ENCODE data around the gene FERMT2. TPM values are rescaled to one million over a fixed set of nuclear protein-coding genes. Genes with fewer than 3 reads are reported as not detected.

Gene FERMT2
- total RNA-seq, 1 donor from 2014 or later: 166 TPM

DNA sequence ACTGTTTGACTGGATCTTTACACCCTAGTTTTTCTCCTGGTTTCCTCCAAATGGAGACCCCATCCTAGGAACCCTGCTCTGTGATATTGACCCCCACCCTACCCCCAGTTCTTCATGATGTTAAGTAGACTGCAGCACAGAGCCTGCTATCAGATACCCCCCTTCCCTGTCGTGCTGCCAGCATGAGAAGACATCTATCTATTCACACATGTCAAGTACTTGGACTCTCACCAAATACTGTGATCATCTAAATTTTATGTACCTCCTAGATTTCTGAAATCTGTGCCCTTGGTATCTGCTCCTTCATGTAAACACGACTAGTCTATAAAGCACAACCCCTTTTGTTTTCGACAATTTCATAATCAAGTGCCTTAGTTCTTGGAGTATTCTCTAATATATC is 38.9 kb downstream of the FERMT2 start:
- H3K4me3 Mint-ChIP-seq: no peak overlapping the region
- H3K36me3 Mint-ChIP-seq: peaks cover 40% of the 10 kb centered on the region
- Histone ChIP-seq H3K4me3 (no peak overlapping the region), H3K4me2 (no peak overlapping the region), H3K27me3 (no peaks in the 10 kb centered on the region), H4K20me1 (ENCODE audit: low read depth) (no peaks in the 10 kb centered on the region), H3K9me3 (ENCODE audit: low read depth) (no peaks in the 10 kb centered on the region), H3F3A (ENCODE audit: low read depth) (no peaks in the 10 kb centered on the region), H3K79me2 (ENCODE audit: low read depth) (peaks cover 98% of the 10 kb centered on the region), H3K36me3 (no peaks in the 10 kb centered on the region), H3K4me1 (no peaks in the 10 kb centered on the region), H2AFZ (replicated peaks) (no peak overlapping the region), H3K9ac (no peak overlapping the region), H3K27ac (no peak overlapping the region)
- no peaks in the 10 kb centered on the region for H3K9me3 Mint-ChIP-seq
- H3K4me1 Mint-ChIP-seq: no peaks in the 10 kb centered on the region
- H3K27ac Mint-ChIP-seq: peak overlapping the region; percentile 51
- no peaks in the 10 kb centered on the region for H3K27me3 Mint-ChIP-seq (ENCODE audit: insufficient read depth, low read depth)
- DNase-seq (ENCODE audit: low spot score): no peak
- TF ChIP-seq EZH2phosphoT487 (IDR thresholded peaks at IDR 0.05): no peak
- TF ChIP-seq, protein P1, sequence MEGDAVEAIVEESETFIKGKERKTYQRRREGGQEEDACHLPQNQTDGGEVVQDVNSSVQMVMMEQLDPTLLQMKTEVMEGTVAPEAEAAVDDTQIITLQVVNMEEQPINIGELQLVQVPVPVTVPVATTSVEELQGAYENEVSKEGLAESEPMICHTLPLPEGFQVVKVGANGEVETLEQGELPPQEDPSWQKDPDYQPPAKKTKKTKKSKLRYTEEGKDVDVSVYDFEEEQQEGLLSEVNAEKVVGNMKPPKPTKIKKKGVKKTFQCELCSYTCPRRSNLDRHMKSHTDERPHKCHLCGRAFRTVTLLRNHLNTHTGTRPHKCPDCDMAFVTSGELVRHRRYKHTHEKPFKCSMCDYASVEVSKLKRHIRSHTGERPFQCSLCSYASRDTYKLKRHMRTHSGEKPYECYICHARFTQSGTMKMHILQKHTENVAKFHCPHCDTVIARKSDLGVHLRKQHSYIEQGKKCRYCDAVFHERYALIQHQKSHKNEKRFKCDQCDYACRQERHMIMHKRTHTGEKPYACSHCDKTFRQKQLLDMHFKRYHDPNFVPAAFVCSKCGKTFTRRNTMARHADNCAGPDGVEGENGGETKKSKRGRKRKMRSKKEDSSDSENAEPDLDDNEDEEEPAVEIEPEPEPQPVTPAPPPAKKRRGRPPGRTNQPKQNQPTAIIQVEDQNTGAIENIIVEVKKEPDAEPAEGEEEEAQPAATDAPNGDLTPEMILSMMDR (IDR thresholded peaks at IDR 0.05): no peak
- no peak for TF ChIP-seq EZH2 (IDR thresholded peaks at IDR 0.05)

DNA sequence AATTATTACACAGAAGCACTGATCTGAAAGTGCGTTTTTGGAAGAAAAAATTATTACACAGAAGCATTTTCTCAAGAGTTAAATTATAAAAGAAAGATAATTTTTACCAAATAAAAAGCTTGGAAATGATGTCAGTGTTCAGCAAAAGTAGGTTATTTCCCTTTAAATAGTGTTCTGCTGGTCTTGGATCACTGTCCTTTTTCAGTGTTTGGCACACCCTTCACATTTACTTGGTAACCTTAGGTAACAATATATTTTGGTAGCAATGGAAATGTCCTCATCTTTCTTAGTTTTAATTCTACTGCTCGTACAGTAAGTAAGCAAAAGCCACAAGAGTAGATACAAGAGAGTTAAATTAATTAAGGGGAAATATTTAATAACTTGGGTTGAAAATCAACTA is 40.3 kb downstream of the FERMT2 start:
- Mint-ChIP-seq H3K36me3 (peaks cover 38% of the 10 kb centered on the region), H3K27me3 (ENCODE audit: insufficient read depth, low read depth) (no peaks in the 10 kb centered on the region), H3K27ac (no peak overlapping the region), H3K4me1 (no peaks in the 10 kb centered on the region), H3K4me3 (no peak overlapping the region), H3K9me3 (no peaks in the 10 kb centered on the region)
- Histone ChIP-seq H3K9me3 (ENCODE audit: low read depth) (no peaks in the 10 kb centered on the region), H3F3A (ENCODE audit: low read depth) (no peaks in the 10 kb centered on the region), H3K27ac (no peak overlapping the region), H3K4me2 (no peak overlapping the region), H3K4me1 (no peaks in the 10 kb centered on the region), H3K36me3 (no peaks in the 10 kb centered on the region), H2AFZ (replicated peaks) (no peak overlapping the region), H3K79me2 (ENCODE audit: low read depth) (peaks cover 98% of the 10 kb centered on the region), H4K20me1 (ENCODE audit: low read depth) (no peaks in the 10 kb centered on the region), H3K27me3 (no peaks in the 10 kb centered on the region), H3K4me3 (no peak overlapping the region), H3K9ac (no peak overlapping the region)
- DNase-seq (ENCODE audit: low spot score): no peak
- TF ChIP-seq EZH2phosphoT487 (IDR thresholded peaks at IDR 0.05) (no peak), EZH2 (IDR thresholded peaks at IDR 0.05) (no peak)
- TF ChIP-seq, protein P1 (IDR thresholded peaks at IDR 0.05): no peak

DNA sequence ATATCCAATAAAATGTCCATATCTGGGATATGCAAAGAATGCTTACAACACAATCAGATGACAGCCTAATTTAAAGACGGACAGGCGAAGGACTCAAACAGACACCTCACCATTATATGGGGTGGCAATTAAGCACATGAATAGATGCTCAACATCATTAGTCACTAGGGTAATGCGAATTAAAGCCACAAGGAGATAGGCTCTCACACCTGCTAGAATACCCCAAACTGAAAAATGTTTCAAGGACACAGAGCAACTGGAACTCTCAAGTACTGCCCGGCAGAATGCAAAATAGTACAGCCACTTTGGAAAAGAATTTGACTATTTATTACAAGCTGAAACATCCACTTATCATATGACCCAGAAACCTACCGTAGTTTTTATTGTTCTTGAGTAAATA is 42.9 kb downstream of the FERMT2 start:
- no peaks in the 10 kb centered on the region for H3F3A ChIP-seq (ENCODE audit: low read depth)
- peak overlapping the region; percentile 30 for H3K27ac ChIP-seq
- Mint-ChIP-seq H3K4me1 (no peaks in the 10 kb centered on the region), H3K27me3 (ENCODE audit: insufficient read depth, low read depth) (no peaks in the 10 kb centered on the region), H3K9me3 (no peaks in the 10 kb centered on the region), H3K27ac (no peak overlapping the region), H3K4me3 (no peak overlapping the region), H3K36me3 (peaks cover 27% of the 10 kb centered on the region)
- H3K4me1 ChIP-seq: no peaks in the 10 kb centered on the region
- peaks cover 98% of the 10 kb centered on the region for H3K79me2 ChIP-seq (ENCODE audit: low read depth)
- H4K20me1 ChIP-seq (ENCODE audit: low read depth): no peaks in the 10 kb centered on the region
- H3K4me2 ChIP-seq: no peak overlapping the region
- DNase-seq (ENCODE audit: low spot score): no peak
- no peak overlapping the region for H3K4me3 ChIP-seq
- H2AFZ ChIP-seq (replicated peaks): no peak overlapping the region
- H3K27me3 ChIP-seq: no peaks in the 10 kb centered on the region
- H3K36me3 ChIP-seq: no peaks in the 10 kb centered on the region
- TF ChIP-seq EZH2 (IDR thresholded peaks at IDR 0.05) (no peak), EZH2phosphoT487 (IDR thresholded peaks at IDR 0.05) (no peak)
- TF ChIP-seq, protein P1 (IDR thresholded peaks at IDR 0.05): no peak
- H3K9me3 ChIP-seq (ENCODE audit: low read depth): no peaks in the 10 kb centered on the region
- no peak overlapping the region for H3K9ac ChIP-seq

Data from neural progenitor cell (in vitro differentiated cells).